Hindlimb muscle (tissue), 1 donor: ENCODE measurements around the gene EOGT. TPM values are rescaled to one million over a fixed set of nuclear protein-coding genes. Genes with fewer than 3 reads are reported as not detected.
A peak's percentile ranks its signal among the peaks of the same experiment; 100 is the strongest.

Source experiments
- DNase-seq: peaks from one replicate; pipeline ENCODE4 v3.0.0-alpha.2; 2013
- polyA plus RNA-seq: library from polyadenylated mRNA; unstranded; fragments of 120-200 nt; gene quantifications from one replicate; pipeline ENCODE4 v1.2.1, GENCODE V29; 2013; ENCODE audit not compliant: insufficient read length

The EOGT gene
- polyA plus RNA-seq, 1 donor = 16.0 TPM

GRCh38 chr3:69008980-69009379, 4.5 kb downstream of the EOGT start:
- no peak for DNase-seq

- DNase-seq = no peak
Measured at GRCh38 chr3:69005791-69006482, 7.5 kb downstream of the EOGT start.

GRCh38 chr3:69005071-69005790, 8.3 kb downstream of the EOGT start:
- DNase-seq = peak; percentile 50

GRCh38 chr3:69004138-69004537, 9.3 kb downstream of the EOGT start:
- DNase-seq = no peak

GRCh38 chr3:68999605-69000004, 13.9 kb downstream of the EOGT start:
- DNase-seq = no peak

GRCh38 chr3:68999158-68999557, 14.3 kb downstream of the EOGT start:
- DNase-seq = no peak

- DNase-seq = no peak
Measured at GRCh38 chr3:68997887-68998286, 15.6 kb downstream of the EOGT start.

GRCh38 chr3:68996356-68996995, 17.0 kb downstream of the EOGT start:
- DNase-seq = no peak

- DNase-seq = no peak
Measured at GRCh38 chr3:68988740-68989139, 24.7 kb downstream of the EOGT start.

GRCh38 chr3:68987322-68987721, 26.2 kb downstream of the EOGT start:
- no peak for DNase-seq

- DNase-seq = no peak
Measured at GRCh38 chr3:68986496-68987208, 26.8 kb downstream of the EOGT start.

- DNase-seq = no peak
Measured at GRCh38 chr3:68985146-68985790, 28.2 kb downstream of the EOGT start.

GRCh38 chr3:68984011-68984530, 29.4 kb downstream of the EOGT start:
- DNase-seq = no peak

- no peak for DNase-seq
Measured at GRCh38 chr3:68977486-68978167, 35.9 kb downstream of the EOGT start.

- DNase-seq = no peak
Measured at GRCh38 chr3:68974711-68975110, 38.8 kb downstream of the EOGT start.

GRCh38 chr3:68973639-68974038, 39.8 kb downstream of the EOGT start:
- DNase-seq = no peak

GRCh38 chr3:68972358-68972979, 41.0 kb downstream of the EOGT start:
- DNase-seq = peak; percentile 22

GRCh38 chr3:68964694-68965093, 48.8 kb downstream of the EOGT start:
- DNase-seq = no peak

- DNase-seq = no peak
Measured at GRCh38 chr3:68963891-68964290, 49.6 kb downstream of the EOGT start.

GRCh38 chr3:68963376-68963775, 50.1 kb downstream of the EOGT start:
- no peak for DNase-seq

- no peak for DNase-seq
Measured at GRCh38 chr3:68958932-68959331, 54.6 kb downstream of the EOGT start.
